ENCODE measurements around the gene AFDN. TPM values are rescaled to one million over a fixed set of nuclear protein-coding genes. Genes with fewer than 3 reads are reported as not detected.

AFDN gene
- total and polyA plus RNA-seq, 2 of the 8 experiments (the other 6 are each of a cell fraction or from before 2014, with no cell fraction given) = 53.4 to 192 TPM

GRCh38 chr6:167825332-167826229 lies 1.1 kb upstream of the AFDN start (continued):
- TF ChIP-seq HDAC6 (IDR thresholded peaks at IDR 0.05; ENCODE audit: low read depth, low read length) (no peak), NRF1 (IDR thresholded peaks at IDR 0.05; ENCODE audit: low read depth, low read length) (no peak), SIRT6 (IDR thresholded peaks at IDR 0.05; ENCODE audit: low read length) (no peak), SRF (IDR thresholded peaks at IDR 0.05; ENCODE audit: low read depth, low read length) (no peak), SUZ12 (IDR thresholded peaks at IDR 0.05; ENCODE audit: low read length) (no peak; the same call in 1 of the 2 replicates), TAF1 (IDR thresholded peaks at IDR 0.05; ENCODE audit: low read depth, low read length) (peak; percentile 54), KDM1A (IDR thresholded peaks at IDR 0.05; ENCODE audit: borderline replicate concordance, low read length) (no peak), GABPA (IDR thresholded peaks at IDR 0.05; ENCODE audit: borderline replicate concordance, insufficient read depth, low read length) (no peak; the same call in 1 of the 2 replicates), CBX8 (IDR thresholded peaks at IDR 0.05; ENCODE audit: borderline replicate concordance, low read depth, low read length) (no peak), KDM4A (IDR thresholded peaks at IDR 0.05; ENCODE audit: low read depth, low read length, severe bottlenecking) (peak; percentile 82), GTF2F1 (IDR thresholded peaks at IDR 0.05; ENCODE audit: borderline replicate concordance, low read depth, low read length) (no peak), RAD21 (IDR thresholded peaks at IDR 0.05 in 1 of 2, conservative IDR thresholded peaks at IDR 0.05 in 1 of 2; ENCODE audit: low read depth in 2 of 2, low read length in 2 of 2) (no peak; a peak in 1 of 4 replicates), SIN3A (conservative IDR thresholded peaks at IDR 0.05 in 1 of 2, IDR thresholded peaks at IDR 0.05 in 1 of 2; ENCODE audit: low read depth in 1 of 2, low read length in 2 of 2) (0 out of 4 replicates have a peak, but pooled peaks of 1 of the 2 experiments have one; percentile 41), SAP30 (IDR thresholded peaks at IDR 0.05; ENCODE audit: insufficient read depth, insufficient replicate concordance, low read length) (no peak), PHF8 (conservative IDR thresholded peaks at IDR 0.05; ENCODE audit: low read depth, low read length) (peak; percentile 40; the same call in 1 of the 2 replicates), RBBP5 (IDR thresholded peaks at IDR 0.05; ENCODE audit: borderline replicate concordance, low read depth, low read length) (peak; percentile 76; the same call in 1 of the 2 replicates)
- TF ChIP-seq, protein P1, sequence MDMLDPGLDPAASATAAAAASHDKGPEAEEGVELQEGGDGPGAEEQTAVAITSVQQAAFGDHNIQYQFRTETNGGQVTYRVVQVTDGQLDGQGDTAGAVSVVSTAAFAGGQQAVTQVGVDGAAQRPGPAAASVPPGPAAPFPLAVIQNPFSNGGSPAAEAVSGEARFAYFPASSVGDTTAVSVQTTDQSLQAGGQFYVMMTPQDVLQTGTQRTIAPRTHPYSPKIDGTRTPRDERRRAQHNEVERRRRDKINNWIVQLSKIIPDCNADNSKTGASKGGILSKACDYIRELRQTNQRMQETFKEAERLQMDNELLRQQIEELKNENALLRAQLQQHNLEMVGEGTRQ (IDR thresholded peaks at IDR 0.05; ENCODE audit: low read length) = no peak; the same call in 1 of the 2 replicates

All from H1 (cell line).